KMS-11 (cell line): ENCODE measurements around the gene ANOS1.

Source experiments
- H2AFZ ChIP-seq: fragments of 200-600 bp; sonication (generic); 2 replicates; pipeline ENCODE4 v1.6.1; 2016; ENCODE audit warnings: antibody characterized with exemption, mixed run types, low read depth
- H3K27ac ChIP-seq: fragments of 200-600 bp; sonication (generic); 2 replicates; pipeline ENCODE4 v1.6.1; 2016; ENCODE audit warnings: mild to moderate bottlenecking, mixed run types
- H3K27me3 ChIP-seq: fragments of 200-600 bp; sonication (generic); 2 replicates; pipeline ENCODE4 v1.6.1; 2017; ENCODE audit warnings: mild to moderate bottlenecking, low read depth, mixed run types, moderate library complexity; ENCODE audit not compliant: insufficient read depth
- H3K36me3 ChIP-seq: fragments of 200-600 bp; sonication (generic); 2 replicates; pipeline ENCODE4 v1.6.1; 2017; ENCODE audit warnings: mild to moderate bottlenecking, mixed run types; ENCODE audit not compliant: insufficient read depth
- H3K4me1 ChIP-seq: fragments of 200-600 bp; sonication (generic); 2 replicates; pipeline ENCODE4 v1.6.1; 2016; ENCODE audit warnings: mild to moderate bottlenecking, low read depth, mixed run types; ENCODE audit not compliant: poor library complexity, severe bottlenecking
- H3K4me2 ChIP-seq: fragments of 200-600 bp; sonication (generic); 2 replicates; pipeline ENCODE4 v1.7.0; 2016; ENCODE audit warnings: mild to moderate bottlenecking, mixed run types
- H3K4me3 ChIP-seq: fragments of 200-600 bp; sonication (generic); IDR thresholded peaks from 2 replicates; pipeline ENCODE4 v1.6.1; 2017; ENCODE audit warnings: low read depth, low read length, mixed read lengths; ENCODE audit not compliant: insufficient read depth
- H3K79me2 ChIP-seq: fragments of 200-600 bp; sonication (generic); 2 replicates; pipeline ENCODE4 v1.6.1; 2016; ENCODE audit warnings: low read depth, mixed run types; ENCODE audit not compliant: insufficient read depth
- H3K9ac ChIP-seq: fragments of 200-600 bp; sonication (generic); 2 replicates; pipeline ENCODE4 v1.6.1; 2016; ENCODE audit warnings: mild to moderate bottlenecking, mixed run types
- H4K20me1 ChIP-seq: fragments of 200-600 bp; sonication (generic); 2 replicates; pipeline ENCODE4 v1.6.1; 2016; ENCODE audit warnings: mild to moderate bottlenecking, mixed run types; ENCODE audit not compliant: insufficient read depth
- TF ChIP-seq, protein P1 (sequence below): fragments of 200-600 bp; sonication (generic); conservative IDR thresholded peaks from 2 replicates; pipeline ENCODE4 v1.6.1; 2017; ENCODE audit warnings: low read depth, mild to moderate bottlenecking, antibody characterized with exemption, low read length, moderate library complexity, mixed read lengths

ANOS1 gene

DNA sequence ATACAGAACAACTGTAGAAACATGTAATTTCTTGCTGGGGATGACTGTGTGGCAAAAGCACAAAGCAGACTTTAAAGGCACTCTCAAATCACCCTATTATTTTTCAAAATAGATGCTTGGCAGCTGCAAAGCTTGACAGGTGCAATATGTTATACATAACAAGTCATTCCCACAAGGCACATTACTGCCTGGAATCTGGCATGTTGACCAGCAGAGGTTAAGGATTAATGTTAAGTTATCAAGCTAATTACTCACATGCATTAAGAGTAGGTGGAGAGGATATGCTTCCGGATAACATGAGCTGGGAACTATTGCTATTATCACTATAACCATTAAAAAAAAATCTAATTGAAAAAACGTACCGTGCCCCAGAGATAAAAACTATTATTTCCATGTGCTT, 17.8 kb downstream of the ANOS1 start:
- H3K4me2 ChIP-seq = no peak overlapping the region
- H2AFZ ChIP-seq = no peak overlapping the region
- H3K4me1 ChIP-seq = no peaks in the 10 kb centered on the region
- H3K79me2 ChIP-seq = no peaks in the 10 kb centered on the region
- no peak overlapping the region for H3K4me3 ChIP-seq
- no peaks in the 10 kb centered on the region for H4K20me1 ChIP-seq
- no peaks in the 10 kb centered on the region for H3K36me3 ChIP-seq
- H3K27ac ChIP-seq = no peak overlapping the region
- TF ChIP-seq, protein P1, sequence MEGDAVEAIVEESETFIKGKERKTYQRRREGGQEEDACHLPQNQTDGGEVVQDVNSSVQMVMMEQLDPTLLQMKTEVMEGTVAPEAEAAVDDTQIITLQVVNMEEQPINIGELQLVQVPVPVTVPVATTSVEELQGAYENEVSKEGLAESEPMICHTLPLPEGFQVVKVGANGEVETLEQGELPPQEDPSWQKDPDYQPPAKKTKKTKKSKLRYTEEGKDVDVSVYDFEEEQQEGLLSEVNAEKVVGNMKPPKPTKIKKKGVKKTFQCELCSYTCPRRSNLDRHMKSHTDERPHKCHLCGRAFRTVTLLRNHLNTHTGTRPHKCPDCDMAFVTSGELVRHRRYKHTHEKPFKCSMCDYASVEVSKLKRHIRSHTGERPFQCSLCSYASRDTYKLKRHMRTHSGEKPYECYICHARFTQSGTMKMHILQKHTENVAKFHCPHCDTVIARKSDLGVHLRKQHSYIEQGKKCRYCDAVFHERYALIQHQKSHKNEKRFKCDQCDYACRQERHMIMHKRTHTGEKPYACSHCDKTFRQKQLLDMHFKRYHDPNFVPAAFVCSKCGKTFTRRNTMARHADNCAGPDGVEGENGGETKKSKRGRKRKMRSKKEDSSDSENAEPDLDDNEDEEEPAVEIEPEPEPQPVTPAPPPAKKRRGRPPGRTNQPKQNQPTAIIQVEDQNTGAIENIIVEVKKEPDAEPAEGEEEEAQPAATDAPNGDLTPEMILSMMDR = no peak
- no peak overlapping the region for H3K9ac ChIP-seq
- no peaks in the 10 kb centered on the region for H3K27me3 ChIP-seq

DNA sequence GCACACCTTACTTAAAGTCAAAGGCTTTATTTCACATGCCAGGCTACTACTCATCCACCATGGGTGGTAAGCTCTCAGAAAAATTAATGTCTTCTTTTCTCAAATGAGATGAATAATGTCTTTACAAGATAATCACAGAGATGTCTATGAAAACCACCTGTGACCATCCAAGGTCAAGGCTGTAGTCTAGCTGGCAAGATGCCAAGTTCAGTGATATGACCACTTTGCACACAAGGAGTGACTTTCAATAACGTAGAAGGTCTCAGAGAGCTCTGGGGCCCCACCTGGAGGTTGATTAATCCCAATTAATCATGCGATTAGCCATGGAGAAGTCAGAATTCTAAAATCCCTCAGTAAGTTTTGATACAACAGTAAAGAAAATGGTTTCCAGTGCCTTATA, 20.5 kb downstream of the ANOS1 start:
- Histone ChIP-seq H3K79me2 (no peaks in the 10 kb centered on the region), H3K4me1 (no peaks in the 10 kb centered on the region), H3K36me3 (no peaks in the 10 kb centered on the region), H3K4me3 (no peak overlapping the region), H2AFZ (no peak overlapping the region), H3K9ac (no peak overlapping the region), H3K4me2 (no peak overlapping the region), H3K27me3 (no peaks in the 10 kb centered on the region), H4K20me1 (no peaks in the 10 kb centered on the region), H3K27ac (no peak overlapping the region)
- TF ChIP-seq, protein P1 = no peak

DNA sequence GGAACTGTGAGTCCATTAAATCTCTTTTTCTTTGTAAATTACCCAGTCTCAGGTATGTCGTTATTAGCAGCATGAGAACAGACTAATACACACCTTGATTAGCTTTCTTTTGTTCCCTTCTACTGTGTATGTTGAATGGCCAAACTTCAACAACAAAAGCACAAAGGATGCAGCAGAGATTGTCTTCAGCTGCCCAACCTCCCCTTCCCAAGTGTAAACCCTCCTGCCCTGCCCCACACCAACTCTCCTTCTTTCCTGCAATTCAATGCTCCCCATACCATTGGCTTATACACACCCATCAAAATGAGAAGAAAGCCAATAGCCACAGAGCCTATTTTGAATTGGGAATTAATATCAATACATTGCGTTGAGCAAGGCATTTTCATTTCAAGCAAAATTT, 27.8 kb downstream of the ANOS1 start:
- Histone ChIP-seq H3K79me2 (no peaks in the 10 kb centered on the region), H3K36me3 (no peaks in the 10 kb centered on the region), H3K27ac (no peak overlapping the region), H4K20me1 (no peaks in the 10 kb centered on the region), H3K4me1 (no peaks in the 10 kb centered on the region), H2AFZ (no peak overlapping the region), H3K27me3 (no peaks in the 10 kb centered on the region), H3K9ac (no peak overlapping the region), H3K4me2 (no peak overlapping the region), H3K4me3 (no peak overlapping the region)
- TF ChIP-seq, protein P1 = no peak

DNA sequence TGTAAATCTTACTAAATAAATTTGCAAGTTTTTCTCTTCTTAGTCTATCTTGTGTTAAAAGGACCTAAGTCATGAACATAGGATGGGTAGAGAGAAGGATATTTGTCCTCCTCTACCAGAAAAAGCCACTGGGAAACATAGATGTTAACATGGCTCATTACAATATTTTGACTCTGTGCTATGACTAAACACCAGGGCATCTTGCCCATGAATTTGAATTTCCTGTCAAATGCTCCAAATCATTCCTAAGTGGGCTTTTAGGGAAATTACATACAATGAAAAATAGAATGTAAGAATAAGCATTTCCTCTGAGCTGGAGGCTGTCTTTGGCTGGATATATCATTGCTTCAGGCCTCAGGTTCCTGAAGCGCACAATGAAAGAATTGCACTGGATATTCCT, 39.1 kb downstream of the ANOS1 start:
- H2AFZ ChIP-seq = no peak overlapping the region
- H3K4me2 ChIP-seq = no peak overlapping the region
- H3K4me1 ChIP-seq = no peaks in the 10 kb centered on the region
- no peaks in the 10 kb centered on the region for H3K36me3 ChIP-seq
- H3K9ac ChIP-seq = no peak overlapping the region
- H3K27me3 ChIP-seq = no peaks in the 10 kb centered on the region
- TF ChIP-seq, protein P1 = no peak
- no peak overlapping the region for H3K4me3 ChIP-seq
- H4K20me1 ChIP-seq = no peaks in the 10 kb centered on the region
- H3K27ac ChIP-seq = no peak overlapping the region
- H3K79me2 ChIP-seq = no peaks in the 10 kb centered on the region

DNA sequence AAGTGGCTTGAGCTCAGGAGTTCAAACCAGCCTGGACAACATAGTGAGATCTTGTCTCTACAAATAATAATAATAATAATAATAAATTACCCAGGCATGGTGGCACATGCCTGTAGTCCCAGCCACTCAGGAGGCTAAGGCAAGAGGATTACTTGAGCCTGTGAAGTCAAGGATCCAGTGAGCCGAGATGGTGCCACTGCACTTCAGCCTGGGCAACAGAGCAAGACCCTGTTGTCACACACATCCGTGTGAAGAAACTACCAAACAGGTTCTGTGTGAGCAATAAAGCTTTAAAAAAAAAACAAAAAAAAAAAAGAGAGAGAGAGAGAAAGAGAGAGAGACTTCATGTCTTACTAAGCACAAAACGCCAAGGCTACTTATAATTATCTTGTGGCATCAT, 42.5 kb downstream of the ANOS1 start:
- Histone ChIP-seq H4K20me1 (no peaks in the 10 kb centered on the region), H2AFZ (no peak overlapping the region), H3K4me3 (no peak overlapping the region), H3K79me2 (no peaks in the 10 kb centered on the region), H3K4me1 (no peaks in the 10 kb centered on the region), H3K27me3 (no peaks in the 10 kb centered on the region), H3K9ac (no peak overlapping the region), H3K36me3 (no peaks in the 10 kb centered on the region), H3K4me2 (no peak overlapping the region), H3K27ac (no peak overlapping the region)
- TF ChIP-seq, protein P1 = no peak
